Hepatocyte (in vitro differentiated cells): Measurements from ENCODE around the gene ZNF684. TPM values are rescaled to one million over a fixed set of nuclear protein-coding genes. Genes with fewer than 3 reads are reported as not detected.

ENCODE experiments used
- DNase-seq: peaks from one replicate; pipeline ENCODE4 v3.0.0-alpha.2; 2016; ENCODE audit warnings: low spot score
- H2AFZ ChIP-seq: fragments of 200-600 bp; sonication (generic); 2 replicates; pipeline ENCODE4 v1.6.0; 2016; ENCODE audit warnings: antibody characterized with exemption, mild to moderate bottlenecking
- H3K27ac ChIP-seq: fragments of 200-600 bp; sonication (generic); 2 replicates; pipeline ENCODE4 v1.5.1; 2016; ENCODE audit warnings: mild to moderate bottlenecking
- H3K27me3 ChIP-seq: fragments of 200-600 bp; sonication (generic); 2 replicates; pipeline ENCODE4 v1.6.1; 2016
- H3K36me3 ChIP-seq: fragments of 200-600 bp; sonication (generic); replicated peaks from 2 replicates; pipeline ENCODE4 v1.5.1; 2016; ENCODE audit warnings: low read depth; ENCODE audit not compliant: insufficient read depth
- H3K4me1 ChIP-seq: fragments of 200-600 bp; sonication (generic); 2 replicates; pipeline ENCODE4 v1.5.1; 2016; ENCODE audit warnings: mild to moderate bottlenecking, moderate library complexity; ENCODE audit not compliant: insufficient read depth
- H3K4me2 ChIP-seq: fragments of 200-600 bp; sonication (generic); 2 replicates; pipeline ENCODE4 v1.6.0; 2016
- H3K4me3 ChIP-seq: fragments of 200-600 bp; sonication (generic); 2 replicates; pipeline ENCODE4 v1.5.1; 2016; ENCODE audit warnings: mild to moderate bottlenecking
- H3K79me2 ChIP-seq: fragments of 200-600 bp; sonication (generic); 2 replicates; pipeline ENCODE4 v1.6.0; 2017; ENCODE audit warnings: mild to moderate bottlenecking
- H3K9me2 ChIP-seq: fragments of 200-600 bp; sonication (generic); replicated peaks from 2 replicates; pipeline ENCODE4 v1.6.0; 2017; ENCODE audit warnings: mild to moderate bottlenecking; ENCODE audit not compliant: insufficient read depth
- H3K9me3 ChIP-seq: fragments of 200-600 bp; sonication (generic); 2 replicates; pipeline ENCODE4 v1.5.1; 2016; ENCODE audit warnings: low read depth, mild to moderate bottlenecking
- H4K20me1 ChIP-seq: fragments of 200-600 bp; sonication (generic); 2 replicates; pipeline ENCODE4 v1.6.0; 2016; ENCODE audit warnings: mild to moderate bottlenecking; ENCODE audit not compliant: insufficient read depth, poor library complexity, severe bottlenecking
- EZH2 ChIP-seq: fragments of 200-600 bp; sonication (generic); IDR thresholded peaks from 2 replicates; pipeline ENCODE4 v1.6.1; 2016; ENCODE audit warnings: antibody characterized with exemption, mild to moderate bottlenecking, borderline replicate concordance
- EZH2phosphoT487 ChIP-seq: fragments of 200-600 bp; sonication (generic); IDR thresholded peaks from one replicate; pipeline ENCODE4 v1.6.1; 2018; ENCODE audit warnings: antibody characterized with exemption, mild to moderate bottlenecking, low read depth, moderate library complexity; ENCODE audit not compliant: unreplicated experiment, severe bottlenecking
- WGBS: methylation state at CpG from one replicate; pipeline ENCODE4 v1.1.6; 2016; ENCODE audit warnings: low lambda C conversion rate; ENCODE audit errors: missing lambda C conversion rate; 5-methylcytosine and 5-hydroxymethylcytosine counted together
- polyA plus RNA-seq: library from polyadenylated mRNA; unstranded; fragments of >200 nt; fragmentation: Nextera tagmentation; extraction: Ambion mirVana; gene quantifications from 2 replicates; pipeline ENCODE4 v1.2.1, GENCODE V29; 2016
- total RNA-seq: library from RNA; depleted of rRNA; stranded (reverse); fragments of >200 nt; gene quantifications from 2 replicates; pipeline ENCODE4 v1.2.3, GENCODE V29; 2014
- TF ChIP-seq, protein P1 (sequence below): fragments of 200-600 bp; sonication (generic); IDR thresholded peaks from 2 replicates; pipeline ENCODE4 v1.5.1; 2016; ENCODE audit warnings: antibody characterized with exemption, mild to moderate bottlenecking; ENCODE audit not compliant: poor library complexity

Gene ZNF684
- total and polyA plus RNA-seq, 2 experiments from 2014 or later = 1.8 to 5.3 TPM

DNA sequence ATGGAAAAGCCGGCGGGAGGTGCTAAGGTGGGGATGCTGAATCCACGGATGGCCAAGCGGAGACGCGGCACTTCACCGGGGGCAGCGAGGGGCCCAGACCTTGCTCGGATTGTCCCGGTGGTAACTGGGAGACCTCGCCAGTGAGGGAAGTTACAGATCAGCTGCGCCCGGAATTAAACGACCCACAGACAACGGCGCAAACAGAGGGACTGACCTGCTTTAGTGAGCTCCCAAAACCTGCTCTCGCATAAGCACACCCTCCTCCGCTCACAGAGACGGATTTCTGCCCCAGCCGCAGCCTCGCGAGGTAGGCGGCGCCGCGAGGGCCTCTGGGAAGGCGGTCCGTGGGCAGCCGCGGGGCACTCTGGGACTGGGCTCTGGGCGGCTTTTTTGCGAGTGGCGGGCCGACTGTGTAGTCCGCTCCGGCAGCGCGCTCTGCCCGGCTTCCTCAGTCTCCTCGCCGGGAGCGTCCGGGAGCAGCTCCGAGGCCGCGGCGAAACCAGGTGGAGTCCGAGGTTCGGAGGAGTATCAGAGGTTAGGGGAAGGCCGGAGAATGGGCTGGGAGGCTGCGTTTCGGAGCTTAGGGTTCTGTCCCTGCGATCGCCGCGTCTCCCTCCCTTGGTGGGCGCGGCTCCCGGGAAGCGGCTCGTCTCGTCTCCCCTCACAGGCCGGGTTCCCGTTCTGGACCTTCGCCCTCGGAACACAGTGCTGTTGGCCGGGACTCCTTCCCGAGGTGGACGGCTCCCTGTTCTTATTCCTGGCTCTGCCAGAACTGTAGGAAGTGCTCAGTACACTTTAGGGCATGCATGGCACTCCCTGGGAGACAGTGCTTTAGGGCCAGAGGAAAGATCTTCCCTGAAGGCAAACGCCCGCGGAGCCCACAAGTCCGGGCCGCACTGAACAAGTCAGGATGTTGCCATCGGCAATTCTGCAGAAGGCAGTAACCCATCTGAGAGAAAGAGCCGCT is 22.8 kb upstream of the ZNF684 start, which contains the start of gene EXO5:
Gene EXO5, plus strand, starts transcription at position 393 of the 967 bp plus-strand sequence. CDS start 5,778 bp downstream, outside the sequence.
- peak within 1 kb of the TSS; percentile 68 for H3K4me3 ChIP-seq
- 3% methylated on average over 76 of the region's 76 CpGs for WGBS
- peaks cover 16% of the 10 kb centered on the region for H3K9me3 ChIP-seq
- H3K9me2 ChIP-seq = no peaks in the 10 kb centered on the region
- peak within 1 kb of the TSS; percentile 93 for H2AFZ ChIP-seq
- peak within 1 kb of the TSS; percentile 75 for H3K27ac ChIP-seq
- DNase-seq = peak; percentile 91
- peaks cover 3% of the 10 kb centered on the region for H3K36me3 ChIP-seq
- H3K4me1 ChIP-seq = peaks cover 4% of the 10 kb centered on the region
- peak within 1 kb of the TSS; percentile 85 for H3K4me2 ChIP-seq
- TF ChIP-seq, protein P1, sequence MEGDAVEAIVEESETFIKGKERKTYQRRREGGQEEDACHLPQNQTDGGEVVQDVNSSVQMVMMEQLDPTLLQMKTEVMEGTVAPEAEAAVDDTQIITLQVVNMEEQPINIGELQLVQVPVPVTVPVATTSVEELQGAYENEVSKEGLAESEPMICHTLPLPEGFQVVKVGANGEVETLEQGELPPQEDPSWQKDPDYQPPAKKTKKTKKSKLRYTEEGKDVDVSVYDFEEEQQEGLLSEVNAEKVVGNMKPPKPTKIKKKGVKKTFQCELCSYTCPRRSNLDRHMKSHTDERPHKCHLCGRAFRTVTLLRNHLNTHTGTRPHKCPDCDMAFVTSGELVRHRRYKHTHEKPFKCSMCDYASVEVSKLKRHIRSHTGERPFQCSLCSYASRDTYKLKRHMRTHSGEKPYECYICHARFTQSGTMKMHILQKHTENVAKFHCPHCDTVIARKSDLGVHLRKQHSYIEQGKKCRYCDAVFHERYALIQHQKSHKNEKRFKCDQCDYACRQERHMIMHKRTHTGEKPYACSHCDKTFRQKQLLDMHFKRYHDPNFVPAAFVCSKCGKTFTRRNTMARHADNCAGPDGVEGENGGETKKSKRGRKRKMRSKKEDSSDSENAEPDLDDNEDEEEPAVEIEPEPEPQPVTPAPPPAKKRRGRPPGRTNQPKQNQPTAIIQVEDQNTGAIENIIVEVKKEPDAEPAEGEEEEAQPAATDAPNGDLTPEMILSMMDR = no peak
- TF ChIP-seq EZH2 (no peak), EZH2phosphoT487 (no peak)
- H3K79me2 ChIP-seq = peaks cover 30% of the 10 kb centered on the region
- no peaks in the 10 kb centered on the region for H4K20me1 ChIP-seq
- no peaks in the 10 kb centered on the region for H3K27me3 ChIP-seq

DNA sequence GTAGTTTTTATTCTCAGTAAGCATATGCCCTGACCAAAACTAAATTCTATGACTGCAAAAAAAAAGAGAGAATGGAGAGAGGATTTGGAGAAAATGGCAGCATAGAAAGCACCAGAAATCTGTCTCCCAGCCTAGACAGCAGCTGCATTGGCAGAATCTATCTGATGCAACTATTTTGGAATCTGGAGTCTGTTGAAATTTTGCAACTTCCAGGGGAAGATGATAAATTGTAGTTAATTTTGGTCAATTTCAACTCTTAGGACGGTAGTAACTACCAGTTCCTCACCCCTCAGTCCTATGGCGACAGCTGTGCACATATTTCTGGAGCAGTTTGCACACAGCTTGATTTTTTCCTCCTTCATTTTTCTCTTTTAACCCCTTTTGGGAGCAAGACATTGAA is 11.9 kb upstream of the ZNF684 start:
- TF ChIP-seq EZH2phosphoT487 (no peak), EZH2 (no peak)
- TF ChIP-seq, protein P1 = no peak
- no peak for DNase-seq
- no peak overlapping the region for H3K27ac ChIP-seq
- no peaks in the 10 kb centered on the region for H3K4me1 ChIP-seq
- H3K9me3 ChIP-seq = peaks cover under 1% of the 10 kb centered on the region
- H3K4me2 ChIP-seq = no peak overlapping the region
- H3K79me2 ChIP-seq = no peaks in the 10 kb centered on the region
- 96% methylated on average over 2 of the region's 2 CpGs for WGBS
- H2AFZ ChIP-seq = no peak overlapping the region
- no peaks in the 10 kb centered on the region for H3K27me3 ChIP-seq
- no peak overlapping the region for H3K4me3 ChIP-seq
- H4K20me1 ChIP-seq = no peaks in the 10 kb centered on the region
- no peaks in the 10 kb centered on the region for H3K36me3 ChIP-seq
- no peaks in the 10 kb centered on the region for H3K9me2 ChIP-seq

- H3K27ac ChIP-seq = peak overlapping the region; percentile 87
- H3K9me2 ChIP-seq = no peaks in the 10 kb centered on the region
- peak overlapping the region; percentile 78 for H3K4me2 ChIP-seq
- WGBS = 54% methylated on average over 5 of the region's 5 CpGs
- TF ChIP-seq, protein P1 = no peak
- no peak for TF ChIP-seq EZH2
- no peak for TF ChIP-seq EZH2phosphoT487
- peak overlapping the region; percentile 54 for H3K4me3 ChIP-seq
- H3K27me3 ChIP-seq = no peaks in the 10 kb centered on the region
- no peaks in the 10 kb centered on the region for H3K9me3 ChIP-seq
- no peaks in the 10 kb centered on the region for H4K20me1 ChIP-seq
- no peak for DNase-seq
- H2AFZ ChIP-seq = peak overlapping the region; percentile 94
- no peaks in the 10 kb centered on the region for H3K79me2 ChIP-seq
- no peaks in the 10 kb centered on the region for H3K4me1 ChIP-seq
- H3K36me3 ChIP-seq = no peaks in the 10 kb centered on the region
Measured at GRCh38 chr1:40530735-40531380, 579 bp upstream of the ZNF684 start.
